Measurements from ENCODE around the gene ADAM33. TPM values are rescaled to one million over a fixed set of nuclear protein-coding genes. Genes with fewer than 3 reads are reported as not detected.

Gene ADAM33
- total and polyA plus RNA-seq, 2 experiments from 2014 or later = 0.45 to 1.3 TPM

DNA sequence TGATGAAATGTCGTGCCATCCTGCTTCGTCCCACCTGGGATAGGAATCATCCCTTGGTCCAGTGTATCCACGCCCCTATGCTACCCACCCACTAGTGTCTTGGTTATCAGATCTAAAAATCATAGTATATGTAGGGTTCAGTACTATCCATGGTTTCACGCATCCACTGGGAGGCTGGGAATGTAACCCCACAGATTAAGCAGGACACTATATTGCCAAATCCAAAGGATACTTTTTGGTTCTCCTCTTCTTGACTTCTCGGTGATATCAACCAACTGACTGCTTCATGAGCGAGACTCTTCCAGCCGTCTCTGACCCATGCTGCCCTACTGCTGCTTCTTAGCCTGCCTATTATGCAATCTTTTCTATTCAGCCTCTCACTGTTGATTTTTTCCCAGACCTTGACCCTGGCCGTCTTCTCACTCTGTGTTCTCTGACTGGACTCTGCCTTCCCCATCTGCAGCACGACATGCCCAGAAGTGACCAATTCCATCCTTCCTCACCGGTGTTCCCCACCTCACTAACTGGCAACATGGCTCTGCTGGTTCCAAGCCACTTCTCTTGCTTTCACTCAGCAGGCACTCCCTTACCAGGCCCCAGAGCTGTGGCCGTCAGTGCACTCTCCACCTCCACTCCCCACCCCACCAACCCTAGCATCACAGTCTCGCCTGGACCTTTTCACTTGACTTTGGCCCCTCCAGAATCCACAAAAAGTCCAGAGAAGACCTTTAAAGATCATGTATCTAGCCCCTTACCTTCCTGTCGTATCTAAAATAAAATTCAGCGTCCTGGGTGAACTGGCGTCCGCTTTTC, 53.1 kb downstream of the ADAM33 start:
- no peaks in the 10 kb centered on the region for H3K4me1 ChIP-seq (ENCODE audit: low read depth)
- no peak for TF ChIP-seq CTCF (IDR thresholded peaks at IDR 0.05; ENCODE audit: low read depth, low read length)
- H3K36me3 ChIP-seq = no peaks in the 10 kb centered on the region
- H3K4me3 ChIP-seq = no peak overlapping the region
- H3K9me3 ChIP-seq (ENCODE audit: low read depth) = no peaks in the 10 kb centered on the region
- DNase-seq (ENCODE audit: low read depth in 1 of 2, low spot score in 1 of 2) = no peak
- no peak overlapping the region for H3K27ac ChIP-seq
- no peaks in the 10 kb centered on the region for H3K27me3 ChIP-seq

- DNase-seq (ENCODE audit: low read depth in 1 of 2, low spot score in 1 of 2) = no peak
- TF ChIP-seq CTCF (IDR thresholded peaks at IDR 0.05; ENCODE audit: low read depth, low read length) = no peak
Measured at GRCh38 chr20:3627476-3627875, 54.3 kb downstream of the ADAM33 start.

DNA sequence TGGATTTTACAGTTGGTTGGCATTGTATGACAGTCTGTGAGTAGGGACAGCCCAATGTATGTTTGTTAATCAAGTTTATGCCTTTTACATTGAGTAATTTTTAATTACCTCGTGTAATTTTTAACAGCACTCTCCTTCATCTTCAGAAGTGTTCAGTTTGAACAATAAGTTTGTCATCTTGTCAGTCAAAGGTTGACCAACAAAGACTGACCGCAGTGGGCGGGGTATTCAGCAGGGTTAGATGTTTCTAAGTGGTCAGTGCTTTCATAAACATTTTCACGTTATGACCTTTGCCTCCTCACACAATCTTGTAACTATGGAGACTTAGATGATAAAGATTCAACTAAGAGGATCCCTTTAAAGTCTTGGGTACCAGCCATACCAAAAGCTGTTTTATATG, 59.4 kb downstream of the ADAM33 start:
- Histone ChIP-seq H3K9me3 (ENCODE audit: low read depth) (no peaks in the 10 kb centered on the region), H3K36me3 (no peaks in the 10 kb centered on the region), H3K4me3 (no peak overlapping the region), H3K4me1 (ENCODE audit: low read depth) (no peaks in the 10 kb centered on the region), H3K27me3 (no peaks in the 10 kb centered on the region), H3K27ac (no peak overlapping the region)
- no peak for DNase-seq (ENCODE audit: low read depth in 1 of 2, low spot score in 1 of 2)
- TF ChIP-seq CTCF (IDR thresholded peaks at IDR 0.05; ENCODE audit: low read depth, low read length) = no peak

More at GRCh38 chr20:3627476-3627875, 54.3 kb downstream of the ADAM33 start:
- Histone ChIP-seq H3K4me1 (ENCODE audit: low read depth) (no peaks in the 10 kb centered on the region), H3K27ac (no peak overlapping the region), H3K36me3 (no peaks in the 10 kb centered on the region), H3K4me3 (no peak overlapping the region), H3K9me3 (ENCODE audit: low read depth) (no peaks in the 10 kb centered on the region), H3K27me3 (no peaks in the 10 kb centered on the region)

DNA sequence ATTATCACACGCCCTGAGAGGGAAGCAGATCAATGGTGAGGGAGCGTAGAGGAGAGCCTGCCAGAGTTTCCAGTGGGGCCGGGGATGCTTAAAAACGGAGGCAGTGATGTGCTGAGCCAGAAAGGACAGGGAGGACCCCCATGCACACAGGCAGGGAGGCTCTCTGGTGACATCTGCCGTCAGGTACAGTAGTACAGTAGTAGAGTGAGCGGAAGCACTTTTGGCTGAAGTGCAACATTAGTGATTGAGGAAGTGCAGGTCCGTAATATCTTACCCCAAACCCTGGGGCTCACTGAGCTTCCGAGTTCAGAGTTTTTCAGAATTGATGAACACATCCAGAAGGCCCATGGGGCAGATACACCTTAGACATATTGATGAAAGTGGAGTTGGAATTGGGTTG, 60.7 kb downstream of the ADAM33 start:
- Histone ChIP-seq H3K36me3 (no peaks in the 10 kb centered on the region), H3K27me3 (no peaks in the 10 kb centered on the region), H3K4me1 (ENCODE audit: low read depth) (no peaks in the 10 kb centered on the region), H3K9me3 (ENCODE audit: low read depth) (no peaks in the 10 kb centered on the region), H3K4me3 (no peak overlapping the region), H3K27ac (no peak overlapping the region)
- TF ChIP-seq CTCF (IDR thresholded peaks at IDR 0.05; ENCODE audit: low read depth, low read length) = no peak
- DNase-seq (ENCODE audit: low read depth in 1 of 2, low spot score in 1 of 2) = peak in 1 of 2 donors; percentile 41

Other genes with a start within 250 kb of the ADAM33 start
- gene ATRN, start 211.0 kb downstream of the ADAM33 start, total RNA-seq = 26.2 and 26.8 TPM in 2 replicates
- 12.0 and 13.6 TPM in 2 replicates for gene ATRN, start 211.0 kb downstream of the ADAM33 start, polyA plus RNA-seq
- not detected in 2 replicates for gene GFRA4, start 18.6 kb downstream of the ADAM33 start, total RNA-seq
- gene GFRA4, start 18.6 kb downstream of the ADAM33 start, polyA plus RNA-seq = not detected in 2 replicates
- gene SIGLEC1, start 30.6 kb upstream of the ADAM33 start, total RNA-seq = not detected in 2 replicates
- gene SIGLEC1, start 30.6 kb upstream of the ADAM33 start, polyA plus RNA-seq = not detected in 2 replicates
- 0.18 and 0.92 TPM in 2 replicates for gene HSPA12B, start 50.7 kb upstream of the ADAM33 start, total RNA-seq
- 1.2 TPM in 1 of 2 replicates, not detected in the other for gene HSPA12B, start 50.7 kb upstream of the ADAM33 start, polyA plus RNA-seq
- 22.5 and 24.1 TPM in 2 replicates for gene ADISSP, start 85.7 kb upstream of the ADAM33 start, total RNA-seq
- 38.5 and 45.3 TPM in 2 replicates for gene ADISSP, start 85.7 kb upstream of the ADAM33 start, polyA plus RNA-seq
- gene SPEF1, start 99.4 kb upstream of the ADAM33 start, total RNA-seq = 0.95 and 1.6 TPM in 2 replicates
- gene SPEF1, start 99.4 kb upstream of the ADAM33 start, polyA plus RNA-seq = 0.61 and 1.2 TPM in 2 replicates
- 45.0 and 47.6 TPM in 2 replicates for gene CENPB, start 104.7 kb upstream of the ADAM33 start, total RNA-seq
- gene CENPB, start 104.7 kb upstream of the ADAM33 start, polyA plus RNA-seq = 10.5 and 12.5 TPM in 2 replicates
- gene CDC25B, start 114.3 kb upstream of the ADAM33 start, total RNA-seq = 16.9 and 59.9 TPM in 2 replicates
- 9.7 and 31.7 TPM in 2 replicates for gene CDC25B, start 114.3 kb upstream of the ADAM33 start, polyA plus RNA-seq
- 7.6 and 15.5 TPM in 2 replicates for gene AP5S1, start 138.5 kb upstream of the ADAM33 start, total RNA-seq
- gene AP5S1, start 138.5 kb upstream of the ADAM33 start, polyA plus RNA-seq = 4.7 and 22.9 TPM in 2 replicates
- 34.7 and 40.9 TPM in 2 replicates for gene MAVS, start 164.8 kb upstream of the ADAM33 start, total RNA-seq
- gene MAVS, start 164.8 kb upstream of the ADAM33 start, polyA plus RNA-seq = 15.0 and 19.8 TPM in 2 replicates
- gene PANK2, start 207.4 kb upstream of the ADAM33 start, total RNA-seq = 29.2 and 33.4 TPM in 2 replicates
- 21.0 and 24.1 TPM in 2 replicates for gene PANK2, start 207.4 kb upstream of the ADAM33 start, polyA plus RNA-seq